Loucy (cell line): ENCODE measurements around the gene FAM120B.

Experiments
- H2AFZ ChIP-seq: fragments of 200-600 bp; sonication (generic); 2 replicates; pipeline ENCODE4 v1.6.0; 2016; ENCODE audit warnings: antibody characterized with exemption, mild to moderate bottlenecking, low read length, moderate library complexity
- H3F3A ChIP-seq: fragments of 200-600 bp; 2 replicates; pipeline ENCODE4 v1.6.0; 2016; ENCODE audit warnings: antibody characterized with exemption, low read depth, mild to moderate bottlenecking
- H3K27me3 ChIP-seq: fragments of 200-600 bp; sonication (generic); 2 replicates; pipeline ENCODE4 v1.6.1; 2014; ENCODE audit warnings: low read length, mild to moderate bottlenecking; ENCODE audit not compliant: insufficient read depth, poor library complexity, severe bottlenecking
- H3K36me3 ChIP-seq: fragments of 200-600 bp; sonication (generic); 2 replicates; pipeline ENCODE4 v1.6.1; 2016; ENCODE audit warnings: low read length; ENCODE audit not compliant: insufficient read depth
- H3K4me1 ChIP-seq: fragments of 200-600 bp; sonication (generic); 2 replicates; pipeline ENCODE4 v1.5.1; 2014; ENCODE audit warnings: low read length, mild to moderate bottlenecking; ENCODE audit not compliant: insufficient read depth, poor library complexity, severe bottlenecking
- H3K4me2 ChIP-seq: fragments of 200-600 bp; sonication (generic); 2 replicates; pipeline ENCODE4 v1.6.0; 2014; ENCODE audit warnings: antibody characterized with exemption, low read length, low read depth, mild to moderate bottlenecking; ENCODE audit not compliant: poor library complexity, severe bottlenecking
- H3K4me3 ChIP-seq: fragments of 200-600 bp; sonication (generic); 2 replicates; pipeline ENCODE4 v1.5.1; 2014; ENCODE audit warnings: low read length, mild to moderate bottlenecking, mixed read lengths; ENCODE audit not compliant: poor library complexity, severe bottlenecking
- H3K79me2 ChIP-seq: fragments of 200-600 bp; sonication (generic); 2 replicates; pipeline ENCODE4 v1.6.1; 2014; ENCODE audit warnings: low read length; ENCODE audit not compliant: insufficient read depth
- H3K9ac ChIP-seq: fragments of 200-600 bp; sonication (generic); 2 replicates; pipeline ENCODE4 v1.6.0; 2014; ENCODE audit warnings: mild to moderate bottlenecking, low read depth, low read length, moderate library complexity; ENCODE audit not compliant: poor library complexity, severe bottlenecking
- H3K9me2 ChIP-seq: fragments of 200-600 bp; sonication (generic); replicated peaks from 2 replicates; pipeline ENCODE4 v1.6.1; 2016; ENCODE audit warnings: low read depth, low read length, mixed read lengths
- H3K9me3 ChIP-seq: fragments of 200-600 bp; sonication (generic); 2 replicates; pipeline ENCODE4 v1.6.1; 2014; ENCODE audit warnings: mild to moderate bottlenecking, antibody characterized with exemption, low read length, low read depth; ENCODE audit not compliant: insufficient read depth
- H4K20me1 ChIP-seq: fragments of 200-600 bp; sonication (generic); 2 replicates; pipeline ENCODE4 v1.6.0; 2014; ENCODE audit warnings: antibody characterized with exemption, low read length, mild to moderate bottlenecking; ENCODE audit not compliant: insufficient read depth, poor library complexity, severe bottlenecking
- EZH2phosphoT487 ChIP-seq: fragments of 200-600 bp; IDR thresholded peaks from 2 replicates; pipeline ENCODE4 v1.6.1; 2018; ENCODE audit warnings: antibody characterized with exemption, mild to moderate bottlenecking, moderate library complexity, borderline replicate concordance
- TF ChIP-seq, protein P1 (sequence below): fragments of 200-600 bp; sonication (generic); conservative IDR thresholded peaks from 2 replicates; pipeline ENCODE4 v1.5.1; 2014; ENCODE audit warnings: mild to moderate bottlenecking, antibody characterized with exemption, low read length

FAM120B gene

DNA sequence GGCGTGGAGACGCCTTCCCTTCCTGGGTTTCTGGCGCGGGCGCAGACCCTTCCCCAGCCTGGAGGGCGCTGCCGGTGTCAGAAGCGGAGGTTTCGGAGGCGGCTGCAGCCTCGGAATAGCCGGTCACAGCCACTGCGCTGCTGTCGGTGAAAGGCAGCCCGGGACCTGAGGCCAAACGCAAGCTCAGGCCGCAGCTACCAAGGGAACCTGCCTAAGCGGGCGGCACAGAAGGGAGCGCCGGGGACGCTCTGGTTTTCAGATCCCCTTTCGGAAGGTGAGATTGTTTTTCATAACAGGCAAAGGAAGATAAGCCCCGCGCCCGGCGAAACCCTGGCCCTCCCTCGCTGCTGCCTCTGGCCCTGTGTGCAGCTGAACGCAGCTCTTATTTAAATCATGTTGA is 116.5 kb downstream of the FAM120B start:
- H3K36me3 ChIP-seq = no peaks in the 10 kb centered on the region
- no peaks in the 10 kb centered on the region for H3K79me2 ChIP-seq
- no peaks in the 10 kb centered on the region for H3K27me3 ChIP-seq
- H3K4me3 ChIP-seq = no peak overlapping the region
- H3K9me3 ChIP-seq = peaks cover 4% of the 10 kb centered on the region; the same call in 1 of the 2 replicates
- no peaks in the 10 kb centered on the region for H3F3A ChIP-seq
- no peak overlapping the region for H3K4me2 ChIP-seq
- no peaks in the 10 kb centered on the region for H3K9me2 ChIP-seq
- no peak overlapping the region for H3K9ac ChIP-seq
- no peak overlapping the region for H2AFZ ChIP-seq
- TF ChIP-seq, protein P1, sequence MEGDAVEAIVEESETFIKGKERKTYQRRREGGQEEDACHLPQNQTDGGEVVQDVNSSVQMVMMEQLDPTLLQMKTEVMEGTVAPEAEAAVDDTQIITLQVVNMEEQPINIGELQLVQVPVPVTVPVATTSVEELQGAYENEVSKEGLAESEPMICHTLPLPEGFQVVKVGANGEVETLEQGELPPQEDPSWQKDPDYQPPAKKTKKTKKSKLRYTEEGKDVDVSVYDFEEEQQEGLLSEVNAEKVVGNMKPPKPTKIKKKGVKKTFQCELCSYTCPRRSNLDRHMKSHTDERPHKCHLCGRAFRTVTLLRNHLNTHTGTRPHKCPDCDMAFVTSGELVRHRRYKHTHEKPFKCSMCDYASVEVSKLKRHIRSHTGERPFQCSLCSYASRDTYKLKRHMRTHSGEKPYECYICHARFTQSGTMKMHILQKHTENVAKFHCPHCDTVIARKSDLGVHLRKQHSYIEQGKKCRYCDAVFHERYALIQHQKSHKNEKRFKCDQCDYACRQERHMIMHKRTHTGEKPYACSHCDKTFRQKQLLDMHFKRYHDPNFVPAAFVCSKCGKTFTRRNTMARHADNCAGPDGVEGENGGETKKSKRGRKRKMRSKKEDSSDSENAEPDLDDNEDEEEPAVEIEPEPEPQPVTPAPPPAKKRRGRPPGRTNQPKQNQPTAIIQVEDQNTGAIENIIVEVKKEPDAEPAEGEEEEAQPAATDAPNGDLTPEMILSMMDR = no peak
- TF ChIP-seq EZH2phosphoT487 = no peak
- no peaks in the 10 kb centered on the region for H3K4me1 ChIP-seq
- H4K20me1 ChIP-seq = no peaks in the 10 kb centered on the region

DNA sequence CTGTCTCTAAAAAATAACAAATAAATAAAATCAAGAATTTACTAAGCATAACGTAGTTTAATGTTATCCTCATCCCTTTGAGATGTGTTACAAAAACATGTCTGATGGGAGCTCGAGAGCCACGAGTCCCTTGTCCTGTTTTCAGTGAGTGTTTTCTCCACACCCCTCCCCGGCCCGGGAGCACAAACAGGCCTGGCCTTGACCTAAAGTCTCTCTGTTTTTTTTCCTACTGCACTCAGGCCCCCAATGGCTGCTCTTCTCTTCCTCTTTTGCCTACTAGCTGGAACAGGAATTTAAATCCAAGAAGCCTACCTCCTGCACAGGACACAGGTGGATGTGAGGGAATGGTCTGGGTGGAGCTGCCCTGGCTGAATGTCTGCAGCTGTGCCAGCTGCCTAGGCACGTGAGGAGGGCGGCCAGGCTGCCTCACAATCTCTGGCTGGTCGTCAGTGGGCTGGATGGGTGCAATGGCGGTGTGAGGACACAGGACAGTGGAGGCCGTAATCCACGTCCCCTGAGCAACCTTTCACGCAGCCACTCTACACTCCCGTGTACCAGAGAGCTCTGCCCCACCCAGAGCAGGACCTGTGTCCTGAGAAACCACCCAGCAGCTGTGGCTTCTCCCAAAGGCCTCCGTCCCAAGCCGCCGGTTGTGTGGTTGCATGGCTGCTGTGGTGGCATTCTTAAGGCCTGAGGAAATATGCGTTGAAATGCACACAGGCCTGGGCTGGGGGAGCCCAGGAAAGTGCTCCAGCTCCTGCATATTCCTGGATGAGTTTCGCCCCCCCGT is 117.5 kb downstream of the FAM120B start:
- no peaks in the 10 kb centered on the region for H3F3A ChIP-seq
- no peak overlapping the region for H3K4me2 ChIP-seq
- H3K79me2 ChIP-seq = no peaks in the 10 kb centered on the region
- no peaks in the 10 kb centered on the region for H3K9me2 ChIP-seq
- no peaks in the 10 kb centered on the region for H3K27me3 ChIP-seq
- H3K4me3 ChIP-seq = no peak overlapping the region
- H3K36me3 ChIP-seq = no peaks in the 10 kb centered on the region
- H4K20me1 ChIP-seq = no peaks in the 10 kb centered on the region
- H2AFZ ChIP-seq = no peak overlapping the region
- no peak overlapping the region for H3K9ac ChIP-seq
- peaks cover 4% of the 10 kb centered on the region; the same call in 1 of the 2 replicates for H3K9me3 ChIP-seq
- no peak for TF ChIP-seq EZH2phosphoT487
- TF ChIP-seq, protein P1 = no peak
- no peaks in the 10 kb centered on the region for H3K4me1 ChIP-seq

DNA sequence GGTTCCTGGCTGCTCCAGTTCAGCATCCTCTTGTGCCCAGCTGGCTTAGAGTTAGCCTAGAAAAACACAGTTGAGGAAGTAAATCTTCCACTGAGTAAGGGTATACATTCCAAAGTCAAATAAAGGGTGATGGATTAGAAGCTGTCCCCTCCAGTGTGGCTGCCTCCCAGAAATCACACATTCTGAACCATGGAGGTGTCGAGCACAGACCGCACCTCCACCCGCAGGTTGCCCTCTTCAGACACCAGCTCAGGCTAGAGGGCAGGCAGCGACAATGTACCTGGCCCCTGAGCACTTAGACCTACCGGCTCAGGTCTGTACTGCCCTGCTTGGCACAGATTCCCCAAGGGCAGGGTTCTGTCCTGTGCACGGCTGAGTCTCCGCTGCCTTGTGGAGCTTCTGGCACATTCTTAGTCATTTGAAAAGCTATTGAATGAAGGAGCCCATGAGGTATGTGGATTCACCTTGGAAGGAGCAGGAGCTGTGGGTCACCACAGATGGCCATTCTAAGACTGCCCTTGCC is 118.1 kb downstream of the FAM120B start:
- H2AFZ ChIP-seq = no peak overlapping the region
- H3K4me1 ChIP-seq = no peaks in the 10 kb centered on the region
- H3K9me2 ChIP-seq = no peaks in the 10 kb centered on the region
- no peaks in the 10 kb centered on the region for H3F3A ChIP-seq
- no peak for TF ChIP-seq EZH2phosphoT487
- TF ChIP-seq, protein P1 = no peak
- no peak overlapping the region for H3K4me2 ChIP-seq
- H3K79me2 ChIP-seq = no peaks in the 10 kb centered on the region
- peaks cover 4% of the 10 kb centered on the region; the same call in 1 of the 2 replicates for H3K9me3 ChIP-seq
- H4K20me1 ChIP-seq = no peaks in the 10 kb centered on the region
- no peak overlapping the region for H3K9ac ChIP-seq
- no peaks in the 10 kb centered on the region for H3K36me3 ChIP-seq
- H3K4me3 ChIP-seq = no peak overlapping the region
- H3K27me3 ChIP-seq = no peaks in the 10 kb centered on the region
